Endothelial cell of umbilical vein (primary cell): ENCODE results near the gene RAB7B. TPM values are rescaled to one million over a fixed set of nuclear protein-coding genes. Genes with fewer than 3 reads are reported as not detected.

Experiments used
- BruUV-seq: library from RNA; stranded (reverse); fragments of 400-500 nt; replicated peaks from 2 replicates; lab custom pipeline; 2021; lab: Mats Ljungman, UMichigan
- CTCF ChIA-PET: fragments of 300-600, 350-600 bp; sonication (Branson Sonifier 250); formaldehyde crosslinking; loops from one replicate; lab custom pipeline; 2021; ENCODE audit warnings: antibody characterized with exemption, inconsistent platforms; lab: Charles Lee
- POLR2A ChIA-PET: fragments of 300-600, 350-600 bp; sonication (Branson Sonifier 250); formaldehyde crosslinking; loops from one replicate; lab custom pipeline; 2021; ENCODE audit warnings: antibody characterized with exemption, inconsistent platforms; lab: Charles Lee
- DNase-seq: peaks from one replicate; pipeline ENCODE4 v3.0.0-alpha.2; 2011; ENCODE audit warnings: low read depth, low spot score
- FAIRE-seq: peaks from 2 replicates; lab custom pipeline; 2011; peaks lifted over from hg19 to GRCh38; lab: Jason Lieb, UNC
- H2AFZ ChIP-seq: 2 replicates; pipeline ENCODE4 v1.6.0; 2012; ENCODE audit warnings: low read depth, low read length, control low read depth, inconsistent platforms
- H3K27ac ChIP-seq: 2 replicates; pipeline ENCODE4 v1.5.1; 2011; ENCODE audit warnings: low read depth, mild to moderate bottlenecking, control low read depth, low read length, moderate library complexity; ENCODE audit not compliant: insufficient read depth
- H3K27me3 ChIP-seq, 2 experiments: 2 replicates each; pipeline versions ENCODE4 v1.6.0 to v1.6.1; 2011; ENCODE audit warnings: low read length in 2 of 2, mixed read lengths in 1 of 2; ENCODE audit not compliant: control insufficient read depth in 2 of 2, insufficient read depth in 2 of 2
- H3K36me3 ChIP-seq, 2 experiments: 2 replicates in 1 of 2; 3 replicates in 1 of 2; pipeline ENCODE4 v1.5.1; 2011; ENCODE audit warnings: low read length in 2 of 2, mild to moderate bottlenecking in 1 of 2, moderate library complexity in 1 of 2; ENCODE audit not compliant: control insufficient read depth in 2 of 2, insufficient read depth in 2 of 2; ENCODE audit errors: extremely low read depth in 1 of 2
- H3K4me1 ChIP-seq: 3 replicates; pipeline ENCODE4 v1.5.1; 2011; ENCODE audit warnings: mild to moderate bottlenecking, low read length; ENCODE audit not compliant: control insufficient read depth, insufficient read depth; ENCODE audit errors: extremely low read depth
- H3K4me2 ChIP-seq: 2 replicates; pipeline ENCODE4 v1.6.1; 2011; ENCODE audit warnings: low read length, control low read depth, mixed read lengths; ENCODE audit not compliant: insufficient read depth
- H3K4me3 ChIP-seq, 3 experiments: fragments of 200-600 bp in 1 of 3; sonication (generic), shearing (Covaris generic) in 1 of 3; replicated peaks in 1 of 3; 2 replicates each; pipeline ENCODE4 v1.5.1; 2011 to 2016; ENCODE audit warnings: control low read depth in 3 of 3, low read length in 3 of 3, mild to moderate bottlenecking in 2 of 3, inconsistent platforms in 1 of 3, low read depth in 1 of 3, moderate library complexity in 1 of 3; ENCODE audit not compliant: insufficient read depth in 1 of 3
- H3K79me2 ChIP-seq: 2 replicates; pipeline ENCODE4 v1.6.0; 2012; ENCODE audit warnings: low read length, inconsistent platforms; ENCODE audit not compliant: control insufficient read depth, insufficient read depth
- H3K9ac ChIP-seq: replicated peaks from 2 replicates; pipeline ENCODE3; 2011; ENCODE audit warnings: low read length, control low read depth; ENCODE audit not compliant: insufficient read depth; ENCODE audit errors: extremely low read depth
- H3K9me1 ChIP-seq: replicated peaks from 3 replicates; pipeline ENCODE4 v1.6.0; 2011; ENCODE audit warnings: mild to moderate bottlenecking, low read length; ENCODE audit not compliant: control insufficient read depth, insufficient read depth; ENCODE audit errors: extremely low read depth
- H3K9me3 ChIP-seq: replicated peaks from 2 replicates; pipeline ENCODE4 v1.5.1; 2012; ENCODE audit warnings: low read length, inconsistent platforms; ENCODE audit not compliant: control insufficient read depth, insufficient read depth
- H4K20me1 ChIP-seq: replicated peaks from 2 replicates; pipeline ENCODE3; 2011; ENCODE audit warnings: mild to moderate bottlenecking, low read length; ENCODE audit not compliant: control insufficient read depth, insufficient read depth; ENCODE audit errors: extremely low read depth
- CTCF ChIP-seq, 2 donors: IDR thresholded peaks; 1 replicate in 1 of 2; 2 replicates in 1 of 2; pipeline ENCODE4 v1.5.1; 2011; ENCODE audit warnings: low read length in 2 of 2, mild to moderate bottlenecking in 2 of 2, moderate library complexity in 2 of 2, control low read depth in 1 of 2, inconsistent platforms in 1 of 2, low read depth in 1 of 2; ENCODE audit not compliant: insufficient read depth in 1 of 2; ENCODE audit errors: extremely low read depth in 1 of 2
- JUN ChIP-seq: IDR thresholded peaks from 2 replicates; pipeline ENCODE4 v1.6.1; 2011; ENCODE audit warnings: borderline replicate concordance, low read depth; ENCODE audit not compliant: insufficient read length, insufficient read depth
- MYC ChIP-seq: IDR thresholded peaks from one replicate; pipeline ENCODE4 v1.6.1; 2011; ENCODE audit warnings: mild to moderate bottlenecking, low read depth, low read length
- dilution Hi-C: fragments of 300-500 bp; cut with MboI; formaldehyde crosslinking; loops from one replicate; pipeline ENCODE4 v1.15.0; 2019; ENCODE audit warnings: low sequenced_read_pairs; ENCODE audit not compliant: extremely low pct_ligation_motif_present
- intact Hi-C: fragments of 100-400 bp; cut with micrococcal nuclease; formaldehyde crosslinking; loops from one replicate; pipeline ENCODE4 v1.10.0; 2022
- polyA plus RNA-seq, 4 experiments: library from polyadenylated mRNA; depleted of rRNA in 3 of 4; stranded (reverse) in 3 of 4; unstranded in 1 of 4; fragments of >200 nt; gene quantifications; 2 replicates each; pipeline versions ENCODE4 v1.2.1 to v1.2.3, GENCODE V29; 2011 to 2012; ENCODE audit warnings: missing spikeins in 1 of 4
- total RNA-seq: library from RNA; stranded (reverse); gene quantifications from 2 replicates; pipeline ENCODE4 v1.2.3, GENCODE V29; 2021
- TF ChIP-seq, protein P1 (sequence below): IDR thresholded peaks from 2 replicates; pipeline ENCODE4 v1.6.1; 2011; ENCODE audit not compliant: insufficient read depth, insufficient read length

RAB7B gene
- total and polyA plus RNA-seq, 2 donors (not counting 3 experiments of a cell fraction or from before 2014, with no cell fraction given), result 0.15 TPM; not detected in 1

DNA sequence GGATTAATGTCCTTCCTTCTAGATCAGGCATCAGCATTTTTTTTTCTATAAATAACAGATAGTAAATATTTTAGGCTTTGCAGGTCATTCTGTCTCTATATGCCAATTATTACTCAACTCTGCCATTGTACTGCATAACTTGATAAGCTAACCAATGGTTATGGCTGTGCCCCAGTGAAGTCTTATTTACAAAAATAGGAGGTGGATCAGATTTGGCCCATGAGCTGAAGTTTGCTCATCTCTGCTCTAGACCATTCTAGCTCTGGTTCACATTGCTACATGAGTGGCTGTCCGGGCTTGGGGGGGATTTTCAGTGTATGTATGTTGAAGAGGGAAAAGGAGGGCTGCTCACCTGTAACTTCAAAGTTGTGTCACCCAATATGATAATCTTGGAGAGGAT, 10.1 kb downstream of the RAB7B start:
- POLR2A ChIA-PET, result no interaction called here
- FAIRE-seq, result no peak
- no peak for DNase-seq

More for the DNA sequence above, 10.1 kb downstream of the RAB7B start:
- no peaks in the 10 kb centered on the region for H3K9me3 ChIP-seq
- peaks cover 11% of the 10 kb centered on the region for H3K4me1 ChIP-seq
- H3K27ac ChIP-seq, result no peak overlapping the region
- H3K4me2 ChIP-seq, result no peak overlapping the region
- BruUV-seq, result no TSS peak
- CTCF ChIA-PET, result interaction anchor here (1.0 to 3.1 kb wide), 5 partner anchors 8 to 114 kb away, joined by 3 to 17 read pairs (median 4); no protein-coding TSS in a partner anchor
- TF ChIP-seq CTCF (IDR thresholded peaks at IDR 0.05; ENCODE audit: extremely low read depth in 1 of 2, insufficient read depth in 1 of 2, low read depth in 1 of 2, low read length in 2 of 2), result no peak
- TF ChIP-seq, protein P1, sequence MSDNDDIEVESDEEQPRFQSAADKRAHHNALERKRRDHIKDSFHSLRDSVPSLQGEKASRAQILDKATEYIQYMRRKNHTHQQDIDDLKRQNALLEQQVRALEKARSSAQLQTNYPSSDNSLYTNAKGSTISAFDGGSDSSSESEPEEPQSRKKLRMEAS, result no peak
- TF ChIP-seq JUN, result no peak
- no peak for TF ChIP-seq MYC
- H3K79me2 ChIP-seq, result no peaks in the 10 kb centered on the region
- intact Hi-C loops, result no loop called here
- H3K36me3 ChIP-seq, result no peaks in the 10 kb centered on the region
- H2AFZ ChIP-seq, result no peak overlapping the region
- dilution Hi-C loops, result loop anchor here (25.0 kb wide), 1 partner anchor 119 kb away; the partner anchor contains the start of gene AVPR1B
- H3K9me1 ChIP-seq, result no peaks in the 10 kb centered on the region
- no peak overlapping the region for H3K4me3 ChIP-seq
- H3K9ac ChIP-seq, result no peak overlapping the region
- H3K27me3 ChIP-seq, result no peaks in the 10 kb centered on the region
- H4K20me1 ChIP-seq, result no peaks in the 10 kb centered on the region
